Left renal cortex interstitium (tissue), 4 donors: ENCODE measurements around the gene MRM1. TPM values are rescaled to one million over a fixed set of nuclear protein-coding genes. Genes with fewer than 3 reads are reported as not detected.

ENCODE experiments used
- DNase-seq, 4 donors: peaks; one replicate each; pipeline ENCODE4 v3.0.0-alpha.2; 2013; ENCODE audit warnings: low read depth in 4 of 4, low spot score in 2 of 4, missing footprints in 1 of 4
- polyA plus RNA-seq, 4 donors: library from polyadenylated mRNA; unstranded; fragments of 120-200 nt; gene quantifications; one replicate each; pipeline ENCODE4 v1.2.1, GENCODE V29; 2013; ENCODE audit not compliant: insufficient read length in 4 of 4

Gene MRM1
- 1 to 10 TPM; 3.6 to 5.2 (median 4.8) TPM for polyA plus RNA-seq

DNA sequence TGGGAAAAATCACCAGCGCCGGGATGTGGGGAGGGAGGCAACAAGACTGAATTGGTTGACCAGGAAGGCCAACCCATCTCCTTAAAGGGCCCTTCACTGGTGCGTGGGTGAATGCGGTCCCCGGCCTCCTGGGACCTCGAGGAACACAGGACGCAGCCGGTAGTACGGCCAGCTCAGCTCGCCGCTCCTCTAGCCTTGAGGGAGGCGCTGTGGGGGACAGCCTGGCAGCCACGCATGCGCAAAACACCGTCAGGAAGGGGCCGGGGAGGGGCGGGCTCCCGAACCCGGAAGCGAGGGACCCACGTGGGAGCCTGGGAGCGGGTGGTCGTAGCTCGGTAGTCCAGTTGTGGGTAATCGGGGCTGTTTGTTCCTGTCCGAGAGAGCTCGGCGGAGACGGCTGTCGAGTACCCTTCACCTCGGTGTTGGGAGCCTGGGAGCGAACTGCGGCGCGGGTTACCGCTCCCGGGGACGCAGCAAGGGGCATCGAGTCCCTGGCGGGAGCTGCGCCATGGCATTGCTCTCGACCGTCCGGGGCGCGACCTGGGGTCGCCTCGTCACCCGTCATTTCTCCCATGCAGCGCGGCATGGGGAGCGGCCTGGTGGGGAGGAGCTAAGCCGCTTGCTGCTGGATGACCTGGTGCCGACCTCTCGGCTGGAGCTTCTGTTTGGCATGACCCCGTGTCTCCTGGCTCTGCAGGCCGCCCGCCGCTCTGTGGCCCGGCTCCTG lies at the start of gene MRM1:
MRM1 (plus strand) TSS at position 281 of the 727 bp plus-strand sequence; CDS start at position 509, 228 bp downstream.
- DNase-seq = peak in 3 of 4 donors; percentile 75 to 89 (median 85)

DNA sequence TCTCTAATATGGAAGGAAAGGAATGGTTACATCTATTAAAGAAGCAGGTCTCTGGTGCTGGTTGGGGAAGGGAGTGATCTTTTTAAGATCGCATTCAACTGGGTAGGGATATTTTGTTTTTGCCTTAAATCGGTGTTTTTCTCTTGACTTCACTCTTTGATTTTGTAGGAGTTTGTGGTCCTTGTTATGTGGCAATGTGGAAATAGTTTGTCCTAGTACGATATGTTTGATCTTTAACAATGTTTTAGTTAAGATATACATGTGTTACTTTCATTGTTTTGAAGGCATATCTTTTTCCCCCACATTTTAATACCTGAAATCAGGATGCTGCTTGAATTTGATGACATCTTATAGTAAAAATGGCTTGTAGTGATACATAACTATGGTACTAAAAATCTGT lies 47.9 kb upstream of the MRM1 start:
- DNase-seq = no peak

GRCh38 chr17:36566081-36566480 lies 35.3 kb upstream of the MRM1 start:
- no peak for DNase-seq

GRCh38 chr17:36575028-36575427 lies 26.4 kb upstream of the MRM1 start:
- no peak for DNase-seq

DNA sequence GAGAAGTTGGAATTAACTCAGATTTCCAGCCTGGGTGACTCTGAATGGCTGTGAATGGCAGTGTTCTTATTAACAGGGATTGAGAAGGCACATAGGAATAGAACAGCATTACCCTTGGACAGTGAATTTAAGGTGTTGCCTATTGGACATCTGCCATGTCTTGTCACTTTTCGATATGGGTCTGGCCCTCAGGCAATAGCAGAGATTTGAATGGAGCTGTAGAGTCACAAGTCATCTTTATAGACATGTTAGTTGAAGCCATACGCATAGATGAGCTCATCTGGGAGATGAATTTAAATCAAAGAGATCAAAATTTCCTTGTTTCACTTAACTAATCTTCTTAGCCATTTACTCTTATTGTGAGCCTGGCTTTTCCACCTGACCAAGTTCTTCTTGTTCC lies 24.6 kb upstream of the MRM1 start:
- no peak for DNase-seq

DNA sequence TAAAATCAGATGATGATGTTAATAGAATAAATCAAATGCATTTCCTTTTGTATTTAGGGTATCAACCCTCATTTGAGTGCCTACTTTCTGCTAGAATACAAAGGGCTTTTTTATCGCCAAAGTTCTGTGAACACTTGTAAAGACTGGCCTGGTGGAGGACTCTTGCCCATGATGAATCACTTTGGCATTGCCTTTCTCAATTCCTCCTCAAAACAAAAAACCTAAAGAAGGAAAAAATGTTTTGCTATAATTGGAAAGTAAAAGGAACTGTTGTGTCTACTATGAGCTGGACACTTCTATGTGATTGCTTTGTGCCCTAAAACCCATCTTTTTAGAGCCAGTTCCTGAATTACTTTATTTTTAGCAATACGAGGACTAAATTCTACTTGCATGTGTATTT lies 22.7 kb upstream of the MRM1 start:
- no peak for DNase-seq

DNA sequence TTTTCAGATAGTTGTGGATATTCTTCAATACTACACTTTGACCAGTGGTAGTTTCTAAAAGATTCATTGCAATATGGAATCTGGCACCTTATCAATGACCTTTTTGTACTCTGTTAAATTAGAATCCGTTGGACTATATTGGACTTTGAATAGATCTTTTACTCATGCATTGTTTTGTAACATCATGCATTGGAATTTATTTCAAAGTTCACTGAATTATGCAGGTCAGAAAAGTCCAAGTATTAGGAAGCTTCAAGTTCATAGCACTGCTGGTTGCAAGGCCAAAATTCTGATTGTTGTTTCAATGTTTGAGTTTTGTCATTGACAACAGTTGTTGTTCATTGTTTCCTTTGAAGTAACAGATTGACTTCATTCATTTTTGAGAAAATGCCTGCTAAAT lies 17.6 kb upstream of the MRM1 start:
- no peak for DNase-seq

GRCh38 chr17:36586138-36586537 lies 15.2 kb upstream of the MRM1 start:
- DNase-seq = no peak

DNA sequence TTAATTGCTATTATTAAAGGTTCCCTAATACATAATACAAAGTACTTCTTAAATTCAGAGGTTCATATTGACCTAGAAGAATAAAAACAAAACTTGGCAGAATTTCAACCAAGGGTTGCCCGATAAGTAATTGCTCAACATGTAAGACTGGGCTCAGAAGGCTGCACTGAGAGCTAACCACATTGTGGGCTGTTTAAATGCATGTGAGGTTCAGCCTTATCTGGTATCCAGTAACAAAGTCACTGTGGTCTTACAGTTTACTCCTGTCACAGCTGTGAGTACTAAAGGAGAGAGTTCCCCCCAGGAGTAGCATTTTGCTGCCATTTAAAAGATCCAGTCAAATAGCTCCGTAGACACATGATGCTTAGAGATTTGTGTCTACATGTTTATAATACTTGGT lies 11.3 kb upstream of the MRM1 start:
- DNase-seq = no peak

DNA sequence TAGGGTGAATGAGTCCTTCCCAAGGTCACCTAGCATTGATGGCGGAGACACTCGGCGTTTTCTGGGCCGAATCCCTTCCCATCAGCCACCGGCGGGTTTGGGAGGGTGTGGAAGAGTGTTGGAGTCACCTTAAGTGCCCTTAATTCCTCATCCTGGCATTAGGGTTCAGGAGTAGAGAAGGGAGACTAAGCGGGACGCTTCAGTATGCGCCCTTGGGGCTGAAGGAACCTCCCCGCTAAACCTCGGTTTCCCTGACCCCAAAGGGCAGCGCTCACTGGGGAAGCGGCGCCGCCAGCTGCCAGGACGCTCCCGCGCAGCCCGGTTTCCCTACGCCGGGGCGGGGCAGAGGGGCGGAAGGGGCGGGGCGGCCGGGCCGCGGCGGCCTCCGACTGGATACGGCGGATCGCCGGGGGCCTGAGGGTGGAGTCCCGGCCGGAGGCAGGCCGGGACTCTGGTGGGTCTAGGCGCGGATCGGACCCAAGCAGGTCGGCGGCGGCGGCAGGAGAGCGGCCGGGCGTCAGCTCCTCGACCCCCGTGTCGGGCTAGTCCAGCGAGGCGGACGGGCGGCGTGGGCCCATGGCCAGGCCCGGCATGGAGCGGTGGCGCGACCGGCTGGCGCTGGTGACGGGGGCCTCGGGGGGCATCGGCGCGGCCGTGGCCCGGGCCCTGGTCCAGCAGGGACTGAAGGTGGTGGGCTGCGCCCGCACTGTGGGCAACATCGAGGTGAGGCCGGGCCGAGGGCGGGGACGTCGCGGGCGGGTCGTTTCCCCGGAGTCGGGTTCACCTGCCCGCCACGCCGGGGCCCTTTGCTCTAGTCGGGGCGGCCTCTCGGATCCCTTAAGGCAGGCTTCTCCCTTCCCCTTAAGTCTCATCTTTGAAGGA lies 9.7 kb upstream of the MRM1 start, which contains the start of gene DHRS11:
DHRS11 (plus strand) TSS at position 446 of the 882 bp plus-strand sequence; CDS start at position 577, 131 bp downstream.
- peak in 2 of 4 donors; percentile 51 to 63 for DNase-seq

DNA sequence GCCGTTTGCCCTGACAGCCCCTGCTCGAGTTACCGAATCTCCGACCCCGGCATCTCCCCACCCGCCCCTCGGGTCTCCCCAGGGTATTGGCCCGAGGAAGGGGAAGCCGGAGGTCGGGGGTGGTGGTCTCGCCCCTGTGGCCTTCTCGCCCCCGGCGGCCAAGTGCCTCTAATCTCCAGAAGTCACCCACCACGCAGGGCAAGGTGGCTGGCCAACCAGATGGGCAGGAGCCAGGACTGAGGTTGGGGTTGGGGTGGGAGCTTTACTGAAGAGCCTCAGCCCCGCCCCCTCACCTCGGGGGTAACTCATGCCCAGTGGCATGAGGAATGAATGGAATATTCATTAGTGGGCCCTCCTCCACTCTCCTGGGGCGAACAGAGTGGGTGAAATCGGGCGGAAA lies 9.1 kb upstream of the MRM1 start:
- DNase-seq = no peak

DNA sequence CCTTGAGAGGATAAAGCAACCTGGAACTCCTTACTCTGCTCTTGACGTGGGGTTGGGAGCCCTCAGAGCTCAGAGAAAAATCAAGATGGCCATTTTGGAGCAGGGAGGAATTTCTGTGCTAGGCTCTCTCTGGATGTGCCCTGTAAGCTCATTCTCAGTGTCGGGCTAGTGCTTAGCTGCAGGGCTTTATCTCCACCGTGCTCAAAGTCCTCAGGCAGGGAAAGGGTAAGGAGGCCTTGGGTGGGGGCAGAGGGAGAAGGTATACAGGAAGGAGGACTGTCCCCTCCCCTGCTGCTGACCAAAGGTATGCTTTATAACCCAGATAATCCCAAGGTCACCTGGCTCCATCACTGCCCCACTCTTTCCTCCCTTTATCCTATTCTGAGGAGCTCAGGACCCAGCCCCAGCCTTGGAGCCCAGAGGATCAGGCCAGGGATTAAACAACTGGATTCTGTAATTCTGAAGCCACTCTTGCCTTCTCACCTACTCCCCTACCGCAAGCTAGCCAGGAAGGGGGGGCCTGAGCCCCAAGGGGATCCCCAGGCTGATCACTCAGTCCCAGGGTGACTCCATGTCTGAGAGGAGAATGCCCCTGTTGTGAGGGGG lies 8.6 kb upstream of the MRM1 start:
- no peak for DNase-seq

GRCh38 chr17:36593656-36594316 lies 7.6 kb upstream of the MRM1 start:
- no peak for DNase-seq

DNA sequence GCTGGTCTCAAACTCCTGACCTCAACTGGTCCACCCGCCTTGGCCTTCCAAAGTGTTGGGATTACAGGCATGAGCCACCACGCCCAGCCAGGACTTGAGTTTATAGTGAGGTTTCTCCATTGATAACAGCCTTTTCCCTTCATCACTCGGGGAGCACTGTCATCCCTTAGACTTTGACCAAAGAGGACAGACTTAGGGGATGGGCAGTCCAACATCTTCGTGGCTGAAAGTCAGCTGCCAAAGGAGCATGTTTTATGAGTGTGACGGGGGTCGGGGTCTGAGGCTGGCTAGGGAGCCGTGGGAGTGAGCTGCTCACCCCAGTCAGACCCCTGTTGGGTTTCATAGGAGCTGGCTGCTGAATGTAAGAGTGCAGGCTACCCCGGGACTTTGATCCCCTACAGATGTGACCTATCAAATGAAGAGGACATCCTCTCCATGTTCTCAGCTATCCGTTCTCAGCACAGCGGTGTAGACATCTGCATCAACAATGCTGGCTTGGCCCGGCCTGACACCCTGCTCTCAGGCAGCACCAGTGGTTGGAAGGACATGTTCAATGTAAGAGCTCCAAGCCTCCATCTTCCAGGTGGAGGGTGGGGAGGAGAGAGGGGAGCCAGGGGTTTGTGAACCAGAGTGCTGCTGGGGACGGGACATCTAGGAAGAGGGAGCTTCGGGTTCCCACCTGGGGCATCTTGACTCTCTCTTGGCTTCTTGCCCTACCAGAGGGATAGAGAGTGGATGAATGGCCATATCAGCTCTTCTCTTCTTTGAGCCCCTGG lies 6.6 kb upstream of the MRM1 start:
- DNase-seq = no peak

DNA sequence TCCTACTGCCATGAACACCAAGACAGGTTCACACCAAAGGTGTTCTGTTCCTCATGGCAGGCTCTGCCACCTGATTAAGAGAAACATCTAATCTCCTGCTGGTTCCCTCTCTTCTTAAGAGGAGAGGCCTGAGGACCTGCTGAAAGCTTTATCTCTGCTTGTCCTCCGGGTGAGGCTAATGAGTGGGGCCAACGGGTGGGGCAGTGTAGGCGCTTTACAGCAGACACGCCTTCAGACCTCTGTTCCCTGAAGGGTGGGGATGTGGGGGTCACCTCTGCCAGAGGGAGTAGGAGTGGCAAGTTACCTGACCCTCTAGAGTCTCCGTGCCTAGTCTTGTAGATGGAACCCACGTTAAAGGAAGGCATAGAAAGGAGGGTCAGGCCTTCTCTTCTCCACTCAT lies 4.2 kb upstream of the MRM1 start:
- DNase-seq = no peak

DNA sequence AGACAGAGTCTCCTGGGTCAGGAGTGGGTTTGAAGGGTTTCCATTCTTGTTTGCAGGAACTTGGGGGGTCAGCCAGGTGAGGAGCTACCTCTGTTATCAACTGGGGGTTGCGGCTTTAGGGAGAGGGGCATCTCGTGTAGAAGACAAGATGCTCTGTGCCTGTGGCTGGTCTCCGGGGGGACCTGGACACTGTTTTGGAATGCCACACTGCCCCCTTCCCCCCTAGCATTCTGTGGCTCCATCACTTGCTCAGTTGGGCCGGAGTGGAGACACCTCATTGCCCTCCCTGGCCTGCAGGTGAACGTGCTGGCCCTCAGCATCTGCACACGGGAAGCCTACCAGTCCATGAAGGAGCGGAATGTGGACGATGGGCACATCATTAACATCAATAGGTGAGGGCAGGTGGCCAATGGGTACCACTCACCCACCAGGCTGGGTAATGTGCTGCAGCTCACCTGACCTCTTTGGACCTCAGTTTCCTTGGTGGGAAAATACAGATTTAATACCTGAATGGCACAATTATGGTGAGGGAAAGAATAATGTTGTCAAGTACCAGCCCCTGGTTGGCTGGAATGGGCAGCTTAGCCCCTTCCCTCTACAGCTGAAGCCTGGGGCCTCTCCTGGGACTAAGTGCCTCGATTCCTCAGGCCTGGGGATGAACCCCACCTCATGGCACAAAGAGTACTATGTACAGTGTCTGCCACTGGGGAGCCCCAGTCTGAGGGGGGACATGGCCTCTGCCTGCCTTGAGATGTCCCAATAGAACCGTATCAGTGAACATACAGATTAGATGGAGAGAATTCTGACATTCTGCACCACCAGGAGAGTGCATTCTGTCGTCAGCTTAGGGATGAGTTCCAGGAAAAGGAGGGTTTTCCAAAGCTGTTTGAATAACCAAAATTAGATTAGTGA lies 3.3 kb upstream of the MRM1 start:
- no peak for DNase-seq

- no peak for DNase-seq
Measured at GRCh38 chr17:36598951-36599401, 2.4 kb upstream of the MRM1 start.

GRCh38 chr17:36599546-36600250 lies 1.7 kb upstream of the MRM1 start:
- DNase-seq = no peak
